COLO668 (cell line): Measurements from ENCODE around the gene RALGAPA2.

Experiments
- DNase-seq: peaks from one replicate; lab custom pipeline; 2025; ENCODE audit not compliant: unreplicated experiment; lab: John Stamatoyannopoulos, UW

The RALGAPA2 gene

DNA sequence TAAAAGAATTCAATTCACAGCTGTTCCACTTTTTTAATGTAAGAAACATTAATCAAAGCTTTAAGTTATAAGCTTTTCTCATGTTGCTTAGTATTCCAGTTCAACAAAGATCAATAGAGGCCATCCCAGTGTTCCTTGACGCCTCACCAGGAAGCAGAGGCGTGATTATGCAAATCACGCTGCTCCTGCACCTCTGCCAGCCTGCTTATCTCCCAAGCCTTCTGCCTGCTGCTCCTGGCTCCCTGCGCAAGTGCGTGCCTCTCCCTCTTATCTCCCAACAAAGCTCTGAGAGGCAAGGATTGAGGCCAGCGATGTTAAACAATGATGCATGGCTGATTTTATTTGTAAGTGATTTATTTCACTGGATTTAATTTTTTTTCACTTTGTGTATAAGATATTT, 301.8 kb downstream of the RALGAPA2 start:
- DNase-seq, result peak; percentile 56

DNA sequence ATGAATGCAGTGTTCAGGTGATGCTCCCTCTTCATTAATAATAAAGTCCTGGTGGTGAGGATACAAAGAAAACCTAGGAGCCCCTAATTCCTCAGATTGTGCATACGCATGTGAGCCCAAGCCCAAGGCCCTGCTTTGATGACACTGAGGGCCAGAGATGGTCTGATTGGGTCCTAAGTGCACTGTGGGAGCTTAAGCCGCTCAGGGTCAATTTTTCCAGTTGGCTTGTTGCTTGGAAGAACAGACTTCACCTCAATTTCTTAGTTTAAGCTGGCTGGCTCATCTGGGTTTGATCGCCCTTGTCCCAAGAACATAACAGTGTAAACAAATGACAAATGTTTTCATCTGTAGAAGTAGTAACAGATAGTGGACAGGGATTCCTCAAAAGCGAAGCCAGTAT, 303.1 kb downstream of the RALGAPA2 start:
- no peak for DNase-seq

DNA sequence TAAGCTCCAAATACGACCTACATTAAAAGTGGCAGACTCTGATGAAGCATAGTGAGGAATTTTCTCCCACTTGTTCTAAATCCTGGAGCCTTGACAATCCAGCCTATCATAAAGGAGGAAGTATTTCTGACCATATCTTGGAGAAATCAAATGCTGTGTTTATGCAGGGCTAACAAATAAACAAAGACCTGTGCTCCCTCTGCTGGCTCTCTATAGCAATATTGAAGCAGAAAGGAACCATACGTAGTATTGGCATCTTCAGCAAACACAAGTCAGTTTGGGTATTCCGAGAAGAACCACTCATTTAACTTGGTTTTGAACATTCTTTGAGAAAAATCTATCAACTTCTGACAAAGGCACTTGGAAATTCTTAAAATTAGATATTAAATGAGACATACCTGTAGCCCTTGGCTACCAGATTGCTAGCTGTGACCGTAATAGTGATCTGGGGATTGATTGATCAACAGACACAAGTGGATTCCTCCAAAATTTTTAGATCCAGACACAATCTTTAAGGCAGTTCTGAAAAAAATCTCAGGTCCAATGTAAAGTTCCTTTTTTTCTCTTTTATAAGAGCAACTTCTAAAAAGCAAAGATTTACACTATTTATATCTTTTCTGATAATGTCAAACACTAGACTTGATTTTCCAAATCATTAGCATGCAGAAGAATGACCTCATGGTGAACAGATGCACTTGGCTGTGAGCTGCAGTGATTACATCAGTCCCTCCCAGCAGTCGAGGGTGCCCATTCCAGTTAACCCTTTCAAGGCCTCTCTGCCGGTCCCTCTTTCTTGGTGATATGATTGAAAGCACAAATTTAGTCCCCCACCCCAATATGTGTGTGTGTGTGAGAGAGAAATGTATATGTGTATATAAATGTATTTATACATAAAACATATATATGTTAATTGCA, 304.3 kb downstream of the RALGAPA2 start:
- no peak for DNase-seq

DNA sequence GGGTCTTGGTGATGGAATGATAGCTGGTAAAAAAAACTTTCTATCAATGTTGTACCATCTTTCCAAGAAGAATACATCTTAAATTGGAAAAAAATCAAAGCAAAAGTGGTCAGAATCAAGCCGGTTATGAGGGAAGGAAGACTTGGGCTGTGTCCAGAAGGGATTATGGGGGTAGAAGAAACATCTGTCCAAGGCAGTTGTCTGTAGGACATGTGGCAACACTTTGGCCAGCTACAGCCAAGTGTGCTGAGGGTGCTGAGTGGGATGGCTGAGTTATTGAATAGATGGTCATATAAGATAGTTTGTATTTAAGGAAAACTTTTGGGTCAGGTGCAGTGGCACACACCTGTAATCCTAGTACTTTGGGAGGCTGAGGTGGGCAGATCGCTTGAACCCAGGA, 306.1 kb downstream of the RALGAPA2 start:
- no peak for DNase-seq

DNA sequence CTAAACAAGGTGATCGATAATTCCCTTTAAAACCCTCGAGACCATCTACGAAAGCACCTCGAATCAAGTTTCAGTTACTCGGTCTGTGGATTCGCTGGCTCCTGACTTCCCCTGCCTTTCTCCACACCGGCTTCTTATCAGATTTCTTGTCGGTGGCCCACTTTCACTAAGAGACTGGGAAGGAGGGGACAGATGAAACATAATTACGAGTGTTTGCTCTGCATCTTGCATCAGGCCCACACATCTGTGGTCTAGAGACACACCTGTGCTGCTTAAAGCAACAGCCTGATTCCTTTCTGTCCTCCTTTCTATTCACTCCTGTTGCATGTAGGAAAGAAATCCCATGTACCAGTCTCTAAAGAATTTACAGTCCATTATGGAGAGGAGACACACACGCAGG, 306.8 kb downstream of the RALGAPA2 start:
- no peak for DNase-seq

DNA sequence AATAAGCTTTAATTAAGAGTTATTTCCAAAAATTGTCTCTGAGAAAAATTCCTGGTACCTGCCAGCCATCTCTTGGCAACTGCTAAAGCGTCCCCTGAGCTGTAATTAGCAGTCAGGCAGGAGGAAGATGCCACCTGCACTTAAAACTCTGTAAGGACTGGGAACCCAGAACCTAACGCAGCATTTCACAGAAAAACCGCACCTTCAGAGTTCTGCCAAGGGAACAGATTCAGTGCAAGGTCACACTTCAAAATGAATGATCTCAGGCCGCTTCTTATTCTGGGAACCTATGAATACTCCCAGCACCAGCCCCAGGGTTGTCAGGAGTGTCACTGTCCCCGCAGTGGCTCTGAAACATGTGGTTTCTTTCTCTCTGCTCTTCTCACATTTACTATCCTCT, 307.8 kb downstream of the RALGAPA2 start:
- no peak for DNase-seq

DNA sequence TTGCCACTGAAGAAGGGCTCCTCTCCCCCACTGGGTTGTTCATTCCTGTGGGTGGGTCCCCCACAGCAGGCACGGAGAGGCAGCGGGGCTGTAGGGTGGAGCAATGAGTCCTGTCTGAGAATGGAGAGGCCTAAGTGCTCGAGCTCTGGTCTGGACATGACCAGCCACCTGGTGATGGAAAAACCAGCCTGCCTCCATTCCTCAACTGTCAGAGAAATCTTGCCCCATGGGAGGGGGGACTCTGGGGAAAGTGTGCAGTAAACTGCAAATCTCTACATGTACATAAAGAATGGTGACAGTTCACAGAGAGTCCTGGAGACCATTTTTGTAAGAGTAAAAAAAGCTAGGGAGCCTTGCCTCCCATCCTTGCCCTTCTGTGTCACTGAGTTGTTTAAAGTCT, 310.5 kb downstream of the RALGAPA2 start:
- DNase-seq, result no peak

DNA sequence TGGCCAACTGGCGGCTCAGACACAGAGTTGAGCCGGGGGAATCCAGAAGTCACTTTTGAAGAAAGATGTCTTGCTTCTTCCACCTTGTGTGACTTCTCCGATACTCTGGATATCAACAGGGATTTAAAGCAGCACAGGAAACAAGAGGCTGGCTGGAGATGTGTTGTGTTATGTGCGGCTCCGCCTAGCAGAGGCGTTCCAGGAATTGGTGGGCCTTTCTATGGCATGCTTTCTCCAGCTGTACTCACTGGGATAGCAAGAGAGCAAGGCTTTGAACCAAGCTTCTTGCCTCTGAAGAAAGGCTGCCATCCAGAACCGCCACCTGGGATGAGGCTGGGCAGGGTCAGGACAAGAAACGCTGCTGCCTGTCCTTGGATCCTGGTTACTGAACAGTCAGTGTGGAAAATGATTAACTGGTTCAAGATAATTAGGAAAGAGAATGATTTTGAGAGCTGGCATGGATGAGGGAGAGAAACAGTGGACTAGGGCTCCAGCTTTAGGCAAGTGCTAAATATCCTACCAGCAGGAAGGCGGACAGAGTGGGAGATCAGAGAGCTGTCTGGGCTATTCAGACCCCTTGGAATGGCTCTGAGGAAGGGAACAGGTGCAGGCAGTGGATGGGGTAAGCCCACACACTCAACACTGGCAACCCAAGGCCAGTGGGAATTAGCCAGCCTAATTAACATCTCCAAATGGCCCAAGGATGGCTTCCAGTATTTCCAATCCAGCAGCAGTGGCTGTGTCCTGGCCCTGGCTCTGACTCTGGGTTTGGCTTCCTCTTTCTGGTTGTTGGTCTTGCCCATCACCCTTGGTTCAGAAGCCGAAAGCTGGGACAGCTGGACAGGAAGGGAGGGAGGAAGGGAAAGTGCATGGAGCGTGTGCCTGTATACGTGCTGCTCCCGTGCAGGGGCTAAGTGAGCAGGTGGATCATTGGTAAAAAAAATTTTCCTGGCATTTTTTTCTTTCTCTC, 312.6 kb downstream of the RALGAPA2 start:
- no peak for DNase-seq

DNA sequence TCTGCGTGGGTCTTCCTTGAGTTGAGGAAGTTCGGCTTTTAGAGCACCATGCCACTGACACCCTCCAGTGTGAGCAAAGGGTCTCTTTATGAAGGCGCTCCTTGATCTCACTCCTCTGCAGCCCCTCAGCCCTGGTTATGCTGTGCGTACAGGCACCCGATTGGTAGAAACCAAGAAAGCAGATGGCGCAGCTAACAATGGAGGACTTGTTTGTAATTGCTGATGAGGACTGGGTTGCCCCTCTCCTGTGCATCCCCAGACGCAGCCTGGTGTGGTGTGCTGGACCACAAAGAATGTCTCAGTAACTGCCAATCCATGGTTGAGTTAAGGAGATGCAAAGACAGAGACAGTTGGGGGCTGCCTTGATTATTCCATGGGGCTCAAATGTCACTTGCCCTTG, 314.3 kb downstream of the RALGAPA2 start:
- DNase-seq, result no peak

DNA sequence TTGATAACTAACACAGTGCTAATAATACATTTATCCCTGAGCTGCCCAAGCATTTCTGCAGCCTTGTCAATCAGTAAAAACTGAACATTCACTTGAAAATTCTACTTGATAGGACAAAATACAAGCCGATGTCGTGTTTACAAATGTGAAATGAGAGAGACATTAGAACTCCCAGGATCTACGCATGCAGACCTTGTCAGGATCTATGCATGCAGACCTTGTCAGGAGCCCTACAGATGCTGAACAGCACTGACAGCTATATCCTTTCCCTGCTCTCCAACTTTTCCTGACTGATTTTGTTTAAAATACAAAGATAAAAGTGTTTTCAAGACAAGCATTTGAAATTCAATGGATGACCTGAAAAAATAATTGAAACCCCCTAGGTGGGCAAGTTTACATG, 315.6 kb downstream of the RALGAPA2 start:
- DNase-seq, result no peak

DNA sequence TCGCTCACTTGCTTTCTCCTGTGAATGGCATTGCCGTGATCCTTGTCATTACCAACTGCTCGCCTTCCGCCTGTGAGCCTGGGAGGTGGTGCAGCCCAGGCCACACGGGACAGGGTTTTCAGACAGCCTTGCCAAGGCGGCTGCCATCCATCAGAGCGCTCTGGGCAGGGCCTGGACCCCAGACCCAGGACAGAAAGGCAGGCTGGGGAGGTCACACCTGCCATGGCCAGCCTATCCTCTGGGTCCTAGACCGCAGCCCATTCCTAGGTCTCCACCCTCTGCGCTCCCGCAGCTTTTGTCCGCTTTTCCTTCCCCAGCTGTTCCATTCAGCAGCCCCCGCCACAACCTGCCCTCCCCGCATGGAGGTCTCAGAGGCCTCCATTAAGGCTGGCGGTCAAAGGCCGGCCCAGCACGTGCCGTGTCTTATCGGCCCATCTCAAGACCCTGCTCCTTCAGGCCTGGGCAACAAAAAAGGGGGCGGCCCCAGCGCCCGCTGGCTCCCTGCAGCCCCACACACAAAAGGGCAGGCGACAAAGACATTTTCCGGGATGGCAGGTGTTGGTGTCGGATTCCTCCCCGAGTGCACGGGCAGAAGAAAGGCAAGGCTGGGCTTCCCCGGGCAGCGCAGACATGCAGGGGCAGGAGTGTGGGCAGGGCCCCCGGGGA, 316.4 kb downstream of the RALGAPA2 start:
- DNase-seq, result peak; percentile 94

DNA sequence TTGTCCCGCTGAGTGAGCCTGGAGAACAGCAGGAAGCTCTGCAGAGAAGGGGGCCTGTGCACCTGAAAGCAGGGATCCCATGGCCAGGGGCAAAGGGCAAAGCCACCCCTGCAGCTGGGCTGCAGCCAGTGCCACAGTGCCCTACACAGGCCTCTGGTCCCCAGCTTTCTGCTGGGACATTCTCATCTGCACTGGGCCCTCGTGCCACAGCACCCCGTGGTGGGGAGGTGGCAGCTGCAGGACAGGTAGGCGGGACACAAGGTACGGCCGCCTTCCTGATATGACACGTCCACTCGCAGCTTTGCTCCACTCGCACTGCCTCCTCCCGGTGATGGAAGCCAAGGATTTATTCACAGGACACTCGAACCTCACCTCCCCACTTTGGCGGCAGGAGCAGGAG, 317.4 kb downstream of the RALGAPA2 start:
- DNase-seq, result no peak

DNA sequence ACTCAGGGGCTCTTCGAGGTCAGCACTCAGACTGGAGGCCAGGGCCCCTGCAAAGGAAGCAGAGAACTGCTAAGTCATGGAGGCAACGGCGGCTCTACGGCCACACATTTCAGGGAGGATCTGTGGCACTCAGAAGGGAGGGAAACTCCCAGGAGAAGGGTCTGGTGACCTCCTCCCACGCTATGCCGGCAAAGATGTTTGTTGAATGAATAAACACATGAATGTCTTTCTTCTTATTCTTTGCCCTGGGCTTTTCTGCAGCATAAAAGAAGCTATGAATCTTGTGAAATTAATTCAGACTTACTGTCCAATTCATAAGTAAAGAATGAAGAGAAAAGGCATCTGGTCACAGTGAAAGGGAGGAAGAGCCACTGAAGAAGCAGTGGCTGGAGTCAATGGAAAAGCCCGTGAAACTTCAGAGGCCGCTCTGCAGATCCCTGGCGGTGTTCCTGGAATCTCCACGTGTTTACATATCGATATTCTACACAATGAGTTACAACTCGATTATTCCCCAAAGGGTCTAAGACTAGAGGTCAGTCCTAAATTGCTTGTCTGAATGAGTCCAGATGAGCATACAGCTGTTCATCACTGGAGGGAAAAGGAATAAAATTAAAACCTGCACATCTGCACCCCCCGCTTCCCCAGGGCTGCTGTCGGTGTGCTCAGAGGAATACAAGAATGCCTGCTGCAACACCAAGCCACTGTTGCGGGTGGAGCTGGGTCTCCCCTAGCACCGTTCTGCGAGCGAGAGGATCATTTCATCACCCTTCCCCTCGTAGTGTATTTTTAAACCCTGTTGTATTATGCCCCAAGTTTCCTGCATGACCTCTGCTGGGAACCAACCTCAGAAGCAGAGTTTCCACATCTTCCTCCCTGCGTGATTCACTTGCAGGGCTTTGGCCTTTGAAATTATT, 319.0 kb downstream of the RALGAPA2 start:
- no peak for DNase-seq

DNA sequence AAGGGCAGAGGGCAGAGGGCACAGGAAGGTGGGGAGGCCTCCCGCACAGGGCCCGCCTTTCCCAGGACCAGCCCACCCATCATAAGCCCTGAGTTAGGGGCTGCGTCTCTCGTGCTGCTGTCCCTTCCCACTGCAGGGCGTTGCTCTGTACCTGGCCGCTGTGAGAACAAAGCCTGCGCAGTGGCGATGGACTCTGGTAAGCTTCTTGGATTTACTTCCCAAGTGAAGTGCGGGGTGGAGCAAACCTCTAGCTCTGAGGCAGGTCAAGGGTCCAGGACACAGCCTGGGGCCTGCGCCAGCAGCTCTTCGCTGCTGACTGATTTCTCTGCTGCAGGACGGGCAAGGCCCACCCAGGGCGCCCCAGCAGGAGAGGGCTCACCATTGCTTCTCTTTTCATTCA, 320.7 kb downstream of the RALGAPA2 start:
- DNase-seq, result no peak

DNA sequence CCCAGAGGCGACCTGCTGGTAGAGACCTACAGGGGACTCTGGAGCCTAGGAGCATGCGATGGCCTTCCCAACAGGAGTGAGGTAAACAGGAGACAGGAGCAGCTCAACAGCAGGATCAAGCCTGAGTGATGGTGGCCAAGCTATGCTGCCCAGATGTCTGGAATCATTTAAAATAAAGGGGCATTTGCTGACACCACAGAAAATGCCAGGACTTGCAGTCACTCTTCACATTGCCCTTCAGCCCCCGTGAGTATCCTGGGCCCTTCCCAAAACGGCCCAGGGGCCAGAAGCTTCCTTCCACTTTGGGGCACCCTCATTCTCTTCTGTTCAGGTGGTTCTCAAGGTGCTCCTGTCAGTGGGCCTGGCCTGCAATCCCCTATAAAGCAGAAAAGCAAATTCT, 321.3 kb downstream of the RALGAPA2 start:
- no peak for DNase-seq

DNA sequence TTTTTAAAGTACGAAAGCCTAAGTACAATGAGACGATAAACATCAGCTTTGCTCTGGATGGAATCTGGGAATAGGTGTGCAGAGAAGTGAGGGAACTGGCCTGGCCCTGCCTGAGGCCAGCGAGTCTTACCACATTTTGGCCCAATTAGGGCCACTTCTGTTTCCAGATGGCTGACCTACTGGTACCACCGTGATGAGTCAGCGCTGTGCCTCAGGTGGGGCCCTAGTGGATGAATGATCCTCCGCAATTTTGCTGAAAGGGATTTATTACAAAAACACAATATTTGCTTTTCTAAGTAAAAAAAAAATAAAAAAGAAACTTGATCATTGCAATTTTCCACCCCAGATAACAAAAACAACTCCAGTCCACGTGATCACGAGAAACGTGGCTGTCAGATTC, 322.1 kb downstream of the RALGAPA2 start:
- DNase-seq, result no peak

DNA sequence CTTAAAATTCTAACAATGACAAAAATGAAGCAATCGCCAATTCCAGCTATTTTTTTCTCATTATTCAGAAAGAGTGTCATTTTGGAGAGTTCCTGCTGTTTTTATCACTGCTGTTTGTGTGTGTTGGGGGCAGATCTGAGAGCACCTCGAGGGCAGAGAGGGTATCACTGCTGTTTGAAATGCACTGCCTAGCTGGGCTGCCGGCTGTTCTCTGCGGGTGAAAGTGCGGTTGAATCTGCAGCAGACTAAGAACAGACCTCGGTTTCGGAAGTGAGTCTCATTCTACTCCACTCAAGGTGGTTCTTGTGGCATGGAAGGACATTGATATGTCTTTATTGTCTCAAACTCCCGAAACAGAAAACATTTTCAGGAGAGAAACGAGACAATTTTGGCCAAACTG, 326.3 kb downstream of the RALGAPA2 start:
- no peak for DNase-seq

DNA sequence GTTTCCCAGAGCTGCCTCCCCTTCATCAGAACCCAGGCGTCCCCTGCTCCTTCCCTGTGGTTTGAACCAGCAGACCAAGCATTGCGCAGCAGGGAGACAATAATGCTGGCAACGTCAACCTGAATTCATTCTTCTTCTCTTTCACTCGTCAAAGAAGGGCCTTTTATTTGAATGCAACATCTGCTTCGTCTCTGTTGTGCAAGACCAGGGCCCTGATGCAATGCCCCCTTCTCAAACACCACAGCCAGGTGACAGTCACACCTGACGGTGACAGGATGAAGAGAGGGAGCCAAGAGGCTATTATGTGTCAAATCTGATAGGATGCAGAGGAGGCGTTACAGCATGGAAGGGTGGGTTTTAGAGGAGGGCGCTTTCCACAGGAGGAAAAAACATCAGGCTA, 336.6 kb downstream of the RALGAPA2 start:
- peak; percentile 85 for DNase-seq

DNA sequence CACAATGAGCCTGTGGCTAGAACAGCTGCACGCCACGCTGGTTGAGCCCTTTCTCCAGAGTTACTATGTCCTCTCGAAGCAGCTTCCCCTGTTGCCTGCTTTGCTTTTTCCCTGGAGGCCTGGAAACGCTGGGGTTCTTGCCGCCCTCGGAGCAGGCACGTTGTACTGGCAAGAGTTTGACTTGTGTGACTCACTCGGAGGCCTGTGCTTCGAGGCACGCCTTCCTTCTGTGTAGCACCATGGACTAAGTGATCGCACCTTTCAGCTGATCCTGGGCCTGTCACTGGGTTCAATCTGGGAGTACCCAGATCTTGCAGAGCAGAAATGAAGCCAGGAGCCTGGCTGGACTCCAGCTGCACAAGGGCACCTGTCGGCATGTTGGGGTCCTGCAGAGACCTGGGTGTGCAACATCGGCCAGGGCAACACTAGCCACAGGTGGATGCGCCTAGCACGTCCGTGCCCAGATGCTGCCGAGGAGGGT, 339.3 kb downstream of the RALGAPA2 start:
- DNase-seq, result peak; percentile 57

DNA sequence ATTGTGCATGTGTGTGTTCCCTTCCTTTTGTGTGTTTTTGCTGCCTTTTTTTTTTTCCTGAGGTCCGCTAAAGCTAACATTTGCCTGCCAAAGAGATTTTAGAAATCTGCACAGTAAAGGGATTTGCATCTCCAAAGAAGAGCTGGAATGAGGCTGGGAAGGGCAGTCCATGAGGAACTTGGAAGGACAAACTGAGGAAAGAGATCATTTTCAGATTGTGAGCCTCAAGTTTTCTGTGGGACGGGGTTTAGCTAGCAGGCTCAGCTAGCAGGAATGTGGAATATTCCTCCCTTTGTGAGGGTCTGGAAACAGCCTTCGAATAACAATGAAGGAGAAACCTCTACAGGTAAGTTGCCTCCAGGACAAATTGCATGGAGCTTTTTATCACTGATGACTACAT, 340.8 kb downstream of the RALGAPA2 start:
- DNase-seq, result no peak
